ENCODE measurements around the gene TMEM252.

GRCh38 chr9:68533678-68534077 lies 7.0 kb downstream of the TMEM252 start:
- TF ChIP-seq CTCF (conservative IDR thresholded peaks at IDR 0.05; ENCODE audit: low read depth, low read length) (no peak), EZH2 (IDR thresholded peaks at IDR 0.05; ENCODE audit: borderline replicate concordance, low read depth, low read length, poor library complexity, severe bottlenecking) (no peak)

Data from A673 (cell line).